T-helper 1 cell treated with Interleukin-12 subunit alpha and Interleukin-12 subunit beta and Interleukin-4 antibody, amounts not matched to agents 30 μg/mL and 1 μg/mL, for 36 hours (primary cell): ENCODE measurements around the gene NUCB2.
"Not testable (repeated sequence)": the region's sequence is repeated elsewhere in the genome, so short reads cannot be mapped to it uniquely, and the experiment has no call there.

Experiments
- H3K27ac Mint-ChIP-seq: one replicate; pipeline ENCODE4 v1.8.0; 2021; ENCODE audit warnings: mild to moderate bottlenecking, mixed read lengths
- H3K27me3 Mint-ChIP-seq: one replicate; pipeline ENCODE4 v1.8.0; 2021; ENCODE audit warnings: low read depth, mixed read lengths
- H3K36me3 Mint-ChIP-seq: one replicate; pipeline ENCODE4 v1.8.0; 2021; ENCODE audit warnings: low read depth, mixed read lengths
- H3K4me1 Mint-ChIP-seq: one replicate; pipeline ENCODE4 v1.8.0; 2021; ENCODE audit warnings: low read depth, mixed read lengths
- H3K4me3 Mint-ChIP-seq: one replicate; pipeline ENCODE4 v1.8.0; 2021; ENCODE audit warnings: mild to moderate bottlenecking, moderate library complexity, mixed read lengths
- H3K9me3 Mint-ChIP-seq: one replicate; pipeline ENCODE4 v1.8.0; 2021; ENCODE audit warnings: mixed read lengths

The NUCB2 gene

DNA sequence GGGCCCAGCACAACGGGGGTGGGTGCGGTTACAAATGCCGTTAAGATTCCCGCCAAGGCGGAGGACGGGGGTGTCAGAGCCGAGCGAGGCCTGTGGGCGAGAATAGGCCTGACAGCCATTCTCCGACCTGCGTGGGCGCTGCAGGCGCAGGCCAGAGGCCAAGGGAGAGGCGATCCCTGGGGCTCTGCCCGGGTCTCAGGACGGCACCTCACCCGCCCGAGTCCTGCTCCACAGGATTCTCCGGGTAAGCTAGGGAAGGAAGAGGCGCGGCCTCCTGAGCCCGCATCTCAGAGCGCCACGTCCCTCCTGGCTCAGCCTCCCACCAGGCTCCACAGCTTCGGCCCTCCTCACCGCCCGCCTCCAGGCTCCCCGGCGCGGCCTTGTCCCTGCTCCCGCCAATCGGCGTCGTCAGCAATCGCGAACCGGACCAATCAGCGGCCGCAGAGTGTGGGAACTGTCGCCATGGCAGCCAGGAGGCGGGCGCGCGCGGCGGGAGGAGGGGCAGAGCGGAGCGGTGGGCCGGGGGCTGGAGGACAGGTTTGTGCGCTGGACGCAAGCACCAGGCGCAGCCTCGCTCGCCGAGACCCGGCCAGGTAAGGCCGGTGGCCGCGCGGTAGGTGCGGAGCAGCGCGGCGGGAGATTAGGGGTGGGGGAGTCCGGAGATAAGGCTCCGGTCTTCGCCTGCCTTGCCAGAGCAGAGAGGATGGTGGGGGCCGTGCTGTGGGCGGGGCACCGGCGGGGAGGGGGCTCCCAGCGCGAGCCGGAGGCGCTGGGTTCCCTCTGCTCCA, at the start of gene NUCB2:
TSS of gene NUCB2 (plus strand) at position 504 of the 788 bp plus-strand sequence. CDS start 18,585 bp downstream, outside the sequence.
- Mint-ChIP-seq H3K9me3 (no peaks in the 10 kb centered on the region), H3K36me3 (peaks cover 10% of the 10 kb centered on the region), H3K27ac (peak within 1 kb of the TSS; percentile 88), H3K4me1 (peaks cover 34% of the 10 kb centered on the region), H3K27me3 (peaks cover 3% of the 10 kb centered on the region), H3K4me3 (peak within 1 kb of the TSS; percentile 91)

DNA sequence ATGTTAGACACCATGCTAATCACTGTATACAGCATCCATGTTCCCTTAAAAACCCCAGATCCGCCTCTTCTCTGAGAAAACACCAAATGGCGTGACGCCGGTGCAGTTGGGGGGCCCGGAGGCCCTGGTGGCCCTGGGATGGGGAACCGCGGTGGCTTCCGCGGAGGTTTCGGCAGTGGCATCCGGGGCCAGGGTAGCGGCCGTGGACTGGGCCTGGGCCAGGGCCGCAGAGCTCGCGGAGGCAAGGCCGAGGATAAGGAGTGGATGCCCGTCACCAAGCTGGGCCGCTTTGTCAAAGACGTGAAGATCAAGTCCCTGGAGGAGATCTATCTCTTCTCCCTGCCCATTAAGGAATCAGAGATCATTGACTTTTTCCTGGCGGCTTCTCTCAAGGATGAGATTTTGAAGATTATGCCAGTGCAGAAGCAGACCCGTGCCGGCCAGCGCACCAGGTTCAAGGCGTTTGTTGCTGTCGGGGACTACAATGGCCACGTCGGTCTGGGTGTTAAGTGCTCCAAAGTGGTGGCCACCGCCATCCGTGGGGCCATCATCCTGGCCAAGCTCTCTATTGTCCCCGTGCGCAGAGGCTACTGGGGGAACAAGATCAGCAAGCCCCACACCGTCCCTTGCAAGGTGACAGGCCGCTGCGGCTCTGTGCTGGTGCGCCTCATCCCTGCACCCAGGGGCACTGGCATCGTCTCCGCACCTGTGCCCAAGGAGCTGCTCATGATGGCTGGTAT, 48.2 kb upstream of the NUCB2 start:
- H3K36me3 Mint-ChIP-seq, H3K4me3 Mint-ChIP-seq, H3K27ac Mint-ChIP-seq, H3K9me3 Mint-ChIP-seq: not testable (repeated sequence)
- Mint-ChIP-seq H3K27me3 (peaks cover 34% of the 10 kb centered on the region), H3K4me1 (peaks cover 14% of the 10 kb centered on the region)

DNA sequence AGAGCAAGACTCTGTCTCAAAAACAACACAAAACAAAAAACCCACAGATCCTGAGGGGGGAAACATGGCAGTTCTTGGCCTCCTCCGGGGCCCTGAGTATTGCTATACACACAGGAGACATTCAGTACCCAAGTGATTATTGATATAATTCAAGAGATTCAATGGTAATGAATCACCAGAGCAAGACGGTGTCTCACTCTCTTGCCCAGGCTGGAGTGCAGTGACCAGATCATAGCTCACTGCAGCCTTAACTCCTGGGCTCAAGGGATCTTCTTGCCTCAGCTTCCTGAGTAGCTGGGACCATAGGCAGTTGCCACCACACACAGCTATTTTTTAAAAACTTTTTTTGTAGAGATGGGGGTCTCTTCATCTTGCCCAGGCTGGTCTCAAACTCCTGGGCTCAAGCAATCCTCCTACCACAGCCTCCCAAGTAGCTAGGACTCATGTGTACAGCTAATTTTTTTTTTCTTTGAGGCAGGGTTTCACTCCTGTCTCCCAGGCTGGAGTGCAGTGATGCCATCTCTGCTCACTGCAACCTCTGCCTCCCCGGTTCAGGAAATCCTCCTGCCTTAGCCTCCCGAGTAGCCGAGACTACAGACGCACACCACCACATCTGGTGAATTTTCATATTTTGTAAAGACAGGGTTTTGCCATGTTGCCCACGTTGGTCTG, 46.9 kb upstream of the NUCB2 start:
- H3K9me3 Mint-ChIP-seq = no peaks in the 10 kb centered on the region
- no peaks in the 10 kb centered on the region for H3K36me3 Mint-ChIP-seq
- peaks cover 34% of the 10 kb centered on the region for H3K27me3 Mint-ChIP-seq
- no peak overlapping the region for H3K27ac Mint-ChIP-seq
- peak overlapping the region; percentile 4 for H3K4me3 Mint-ChIP-seq
- peaks cover 14% of the 10 kb centered on the region for H3K4me1 Mint-ChIP-seq

DNA sequence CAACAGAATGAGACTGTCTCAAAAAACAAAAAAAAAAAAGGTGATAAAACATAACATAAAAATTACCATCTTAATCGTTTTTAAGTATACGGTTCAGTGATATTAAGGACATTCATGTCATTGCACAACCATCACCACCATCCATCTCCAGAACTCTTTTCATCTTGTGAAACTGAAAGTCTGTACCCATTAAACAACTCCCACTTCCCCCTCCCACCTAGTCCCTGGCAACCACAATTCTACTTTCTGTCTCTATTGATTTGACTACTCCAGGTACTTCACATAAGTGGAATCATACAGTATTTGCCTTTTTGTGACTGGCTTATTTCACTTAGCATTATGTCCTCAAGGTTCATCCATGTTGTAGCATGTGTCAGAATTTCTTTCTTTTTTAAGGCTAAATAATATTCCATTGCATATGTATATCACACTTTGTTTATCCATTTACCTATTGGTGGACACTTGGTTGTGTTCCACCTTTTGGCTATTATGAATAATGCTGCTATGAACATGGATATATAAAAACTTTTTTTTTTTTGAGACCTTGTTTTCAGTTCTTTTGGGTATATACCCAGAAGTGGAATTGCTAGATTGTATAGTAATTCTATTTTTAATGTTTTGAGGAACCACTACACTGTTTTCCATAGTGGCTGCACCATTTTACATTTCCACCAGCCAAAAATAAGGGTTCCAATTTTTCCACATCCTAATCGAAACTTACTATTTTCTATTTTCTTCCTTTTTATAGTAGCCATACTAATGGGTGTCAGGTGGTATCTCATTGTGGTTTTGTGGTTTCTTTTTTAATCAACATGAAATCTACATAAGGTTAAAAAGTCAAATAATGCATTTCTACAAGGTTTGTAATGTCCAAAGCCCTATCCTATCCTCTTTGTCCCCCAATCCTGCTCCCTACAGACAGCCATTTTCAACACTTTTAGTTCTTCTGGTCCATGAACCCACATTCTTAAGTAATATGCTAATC, 45.4 kb upstream of the NUCB2 start:
- peaks cover 36% of the 10 kb centered on the region for H3K27me3 Mint-ChIP-seq
- no peak overlapping the region for H3K4me3 Mint-ChIP-seq
- no peaks in the 10 kb centered on the region for H3K9me3 Mint-ChIP-seq
- H3K36me3 Mint-ChIP-seq = no peaks in the 10 kb centered on the region
- peaks cover 14% of the 10 kb centered on the region for H3K4me1 Mint-ChIP-seq
- H3K27ac Mint-ChIP-seq = no peak overlapping the region

DNA sequence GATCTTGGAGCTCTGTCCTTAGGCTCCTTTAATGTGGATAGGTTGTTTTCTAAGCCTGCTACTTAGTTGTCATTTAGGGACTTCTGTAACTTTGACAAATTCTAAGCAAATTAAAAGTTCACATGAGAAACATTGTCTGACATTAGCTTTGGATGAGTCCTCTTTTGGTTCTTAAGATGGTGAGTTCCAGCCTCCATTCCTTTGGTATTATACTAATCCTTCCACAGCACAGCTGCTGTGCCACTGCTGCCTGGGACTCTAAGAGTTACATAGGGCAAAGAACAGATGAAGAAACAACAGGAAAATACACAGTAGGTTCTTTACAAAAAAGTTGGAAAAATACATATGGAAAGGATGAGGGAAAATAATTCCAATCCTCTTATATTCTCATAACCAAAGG, 43.4 kb upstream of the NUCB2 start:
- Mint-ChIP-seq H3K4me1 (peaks cover 14% of the 10 kb centered on the region), H3K27ac (no peak overlapping the region), H3K9me3 (no peaks in the 10 kb centered on the region), H3K36me3 (no peaks in the 10 kb centered on the region), H3K4me3 (no peak overlapping the region), H3K27me3 (peaks cover 44% of the 10 kb centered on the region)

DNA sequence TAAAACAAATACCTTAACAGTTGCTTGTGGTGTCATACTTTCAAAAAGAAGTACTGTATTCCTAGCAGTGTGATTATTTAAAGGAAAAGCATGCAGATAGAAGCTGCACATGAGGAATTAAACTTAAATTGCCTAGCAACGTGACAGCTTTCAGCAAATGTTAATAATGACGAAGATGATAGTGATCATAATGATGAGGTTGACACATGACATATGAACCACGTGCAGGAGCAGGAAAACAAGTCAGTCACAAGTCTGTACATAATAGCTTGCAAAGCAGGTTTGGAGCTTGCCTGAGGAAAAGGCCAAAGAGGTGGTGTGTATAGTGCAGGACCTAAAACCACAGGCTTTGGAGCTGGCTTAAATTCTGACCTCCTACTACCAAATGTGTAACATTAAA, 38.2 kb upstream of the NUCB2 start:
- no peaks in the 10 kb centered on the region for H3K36me3 Mint-ChIP-seq
- H3K27me3 Mint-ChIP-seq = peaks cover 74% of the 10 kb centered on the region

DNA sequence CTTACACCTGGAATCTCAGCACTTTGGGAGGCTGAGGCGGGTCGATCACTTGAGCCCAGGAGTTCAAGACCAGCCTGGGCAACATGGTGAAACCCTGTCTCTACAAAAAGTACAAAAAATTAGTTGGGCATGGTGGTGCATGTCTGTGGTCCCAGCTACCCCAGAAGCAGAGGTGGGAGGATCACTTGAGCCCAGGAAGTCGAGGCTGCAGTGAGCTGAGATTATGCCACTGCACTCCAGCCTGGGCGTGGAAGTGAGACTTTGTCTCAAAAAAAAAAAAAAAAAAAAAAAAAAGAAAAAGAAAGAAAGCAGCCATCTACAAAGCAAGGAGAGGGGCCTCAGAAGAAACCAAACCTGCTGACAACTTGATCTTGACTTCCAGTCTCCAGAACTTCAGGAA, 36.6 kb upstream of the NUCB2 start:
- H3K9me3 Mint-ChIP-seq = not testable (repeated sequence)

More for the DNA sequence above, 38.2 kb upstream of the NUCB2 start:
- Mint-ChIP-seq H3K4me3 (no peak overlapping the region), H3K27ac (no peak overlapping the region), H3K4me1 (no peaks in the 10 kb centered on the region), H3K9me3 (no peaks in the 10 kb centered on the region)

DNA sequence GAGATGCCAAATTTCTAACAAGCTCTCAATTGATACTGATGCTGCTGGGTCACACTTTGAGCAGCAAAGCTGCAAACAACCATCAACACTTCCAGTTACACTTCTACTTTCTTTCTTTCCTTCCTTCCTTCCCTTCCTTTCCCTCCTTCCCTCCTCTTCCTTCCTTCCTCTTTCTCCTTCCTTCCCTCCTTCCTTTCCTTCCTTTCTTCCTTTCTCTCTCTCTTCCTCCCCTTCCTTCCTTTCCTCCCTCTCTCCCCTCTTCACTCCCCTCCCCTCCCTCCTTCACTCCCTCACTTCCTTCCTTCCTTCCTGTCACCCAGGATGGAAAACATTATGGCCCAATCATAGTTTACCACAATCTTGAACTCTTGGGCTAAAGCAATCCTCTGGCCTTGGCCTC, 35.8 kb upstream of the NUCB2 start:
- H3K4me1 Mint-ChIP-seq = peaks cover 3% of the 10 kb centered on the region
- H3K27me3 Mint-ChIP-seq = peaks cover 81% of the 10 kb centered on the region
- no peaks in the 10 kb centered on the region for H3K36me3 Mint-ChIP-seq
- H3K4me3 Mint-ChIP-seq = no peak overlapping the region
- no peak overlapping the region for H3K27ac Mint-ChIP-seq
- no peaks in the 10 kb centered on the region for H3K9me3 Mint-ChIP-seq

More for the DNA sequence above, 36.6 kb upstream of the NUCB2 start:
- not testable (repeated sequence) for H3K4me3 Mint-ChIP-seq, H3K27ac Mint-ChIP-seq, H3K36me3 Mint-ChIP-seq, H3K4me1 Mint-ChIP-seq
- peaks cover 80% of the 10 kb centered on the region for H3K27me3 Mint-ChIP-seq

DNA sequence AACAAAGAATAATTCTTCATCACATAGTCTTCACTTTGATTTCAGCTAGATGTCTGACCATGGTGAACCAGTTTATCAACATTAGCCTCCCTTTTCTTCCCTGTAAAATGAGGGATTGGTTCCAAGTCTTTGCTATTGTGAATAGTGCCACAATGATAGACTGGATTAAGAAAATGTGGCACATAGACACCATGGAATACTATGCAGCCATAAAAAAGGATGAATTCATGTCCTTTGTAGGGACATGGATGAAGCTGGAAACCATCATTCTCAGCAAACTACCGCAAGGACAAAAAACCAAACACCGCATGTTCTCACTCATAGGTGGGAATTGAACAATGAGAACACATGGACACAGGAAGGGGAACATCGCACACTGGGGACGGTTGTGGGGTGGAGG, 33.6 kb upstream of the NUCB2 start:
- H3K4me3 Mint-ChIP-seq, H3K4me1 Mint-ChIP-seq, H3K9me3 Mint-ChIP-seq, H3K27ac Mint-ChIP-seq, H3K36me3 Mint-ChIP-seq: not testable (repeated sequence)
- H3K27me3 Mint-ChIP-seq = peaks cover 73% of the 10 kb centered on the region

DNA sequence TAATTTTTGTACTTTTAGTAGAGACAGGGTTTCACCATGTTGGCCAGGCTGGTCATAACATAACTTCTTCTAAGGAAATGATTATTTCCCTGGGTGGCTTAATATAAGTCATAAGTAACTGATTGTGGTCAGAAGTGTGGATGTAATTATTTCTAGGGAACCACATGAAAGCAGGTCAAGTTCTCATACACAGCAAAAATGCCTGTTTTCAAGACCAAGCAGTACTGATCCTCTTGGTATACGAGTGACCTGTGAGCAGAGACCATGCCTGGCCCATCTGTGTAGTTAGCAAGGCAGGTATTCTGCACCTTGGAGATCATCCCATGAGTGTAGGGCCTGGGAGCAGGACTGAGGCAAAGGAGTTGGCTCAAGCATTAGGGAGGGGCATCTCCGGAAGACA, 32.5 kb upstream of the NUCB2 start:
- H3K4me3 Mint-ChIP-seq = no peak overlapping the region
- no peaks in the 10 kb centered on the region for H3K9me3 Mint-ChIP-seq
- peaks cover 3% of the 10 kb centered on the region for H3K4me1 Mint-ChIP-seq
- no peak overlapping the region for H3K27ac Mint-ChIP-seq
- H3K36me3 Mint-ChIP-seq = no peaks in the 10 kb centered on the region
- H3K27me3 Mint-ChIP-seq = peaks cover 66% of the 10 kb centered on the region

DNA sequence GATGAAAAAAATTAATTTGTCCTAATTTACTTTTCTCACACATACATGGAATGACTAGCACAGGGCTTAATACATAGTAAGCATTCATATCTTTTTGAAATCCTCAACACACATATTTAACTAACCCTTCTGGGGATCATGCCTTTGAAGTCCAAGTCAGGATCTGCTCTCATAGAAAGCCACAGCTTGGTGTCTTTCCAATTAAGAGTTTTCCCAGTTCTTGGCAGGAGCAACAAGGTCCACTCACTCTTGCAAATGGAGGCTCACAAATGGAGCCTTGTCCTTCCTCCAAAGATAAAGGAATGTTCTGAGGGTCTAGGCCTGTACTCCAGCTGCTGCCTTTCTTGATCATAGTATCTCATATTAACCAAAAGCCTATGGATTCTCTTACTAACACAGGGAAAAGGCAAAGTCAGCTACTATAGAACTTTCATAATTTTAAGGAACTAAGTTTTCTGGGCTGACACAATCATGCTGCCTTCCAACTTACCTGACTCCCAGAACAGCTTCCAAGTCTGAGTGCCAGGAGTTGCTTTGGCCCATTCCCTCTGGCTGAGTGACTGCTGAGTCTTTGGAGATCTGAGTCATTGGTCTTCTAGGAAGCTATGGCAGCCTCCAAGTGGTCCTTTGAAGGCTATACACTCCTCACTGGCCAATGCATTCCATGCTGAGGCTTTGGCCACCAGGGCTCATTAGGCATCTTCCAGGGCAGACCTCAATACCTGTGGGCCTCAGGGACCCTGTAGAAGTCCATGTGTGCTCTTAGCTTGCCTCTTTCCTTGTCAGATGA, 25.8 kb upstream of the NUCB2 start:
- Mint-ChIP-seq H3K4me1 (no peaks in the 10 kb centered on the region), H3K27ac (no peak overlapping the region), H3K4me3 (no peak overlapping the region), H3K9me3 (no peaks in the 10 kb centered on the region), H3K36me3 (no peaks in the 10 kb centered on the region), H3K27me3 (peaks cover 36% of the 10 kb centered on the region)

DNA sequence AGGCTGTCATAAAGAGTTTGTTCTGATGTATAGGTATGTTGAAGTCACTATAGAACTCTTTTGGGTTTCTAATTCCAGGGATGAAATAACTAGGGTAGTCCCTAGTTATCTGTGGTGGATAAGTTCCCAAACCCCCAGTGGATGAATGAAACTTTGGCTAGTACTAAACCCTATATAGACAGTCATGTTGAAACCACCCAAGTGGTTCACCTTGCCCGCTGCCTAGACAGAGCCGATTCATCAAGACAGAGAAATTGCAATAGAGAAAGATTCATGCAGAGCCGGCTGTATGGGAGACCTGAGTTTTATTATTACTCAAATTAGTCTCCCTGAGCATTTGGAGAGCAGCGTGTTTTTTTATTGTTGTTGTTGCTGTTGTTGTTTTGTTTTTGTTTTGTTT, 23.8 kb upstream of the NUCB2 start:
- Mint-ChIP-seq H3K27ac (no peak overlapping the region), H3K27me3 (peaks cover 34% of the 10 kb centered on the region), H3K4me1 (peaks cover 4% of the 10 kb centered on the region), H3K4me3 (no peak overlapping the region), H3K9me3 (no peaks in the 10 kb centered on the region), H3K36me3 (no peaks in the 10 kb centered on the region)

DNA sequence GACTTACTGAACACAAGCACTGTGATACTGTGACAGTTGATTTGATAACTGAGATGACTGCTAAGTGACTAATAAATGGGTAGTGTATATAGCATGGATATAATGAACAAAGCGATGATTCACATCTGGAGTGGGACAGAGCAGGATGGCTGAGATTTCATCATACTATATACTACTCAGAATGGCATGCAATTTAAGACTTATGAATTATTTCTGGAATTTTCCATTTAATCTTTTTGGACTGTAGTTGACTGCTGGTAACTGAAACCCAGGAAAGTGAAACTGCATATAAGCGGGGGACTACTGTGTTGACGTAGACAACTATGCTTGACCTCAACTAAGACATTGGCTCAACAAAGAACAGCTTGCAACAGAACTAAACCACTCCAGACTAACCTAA, 20.0 kb upstream of the NUCB2 start:
- Mint-ChIP-seq H3K9me3 (no peaks in the 10 kb centered on the region), H3K27me3 (peaks cover 20% of the 10 kb centered on the region), H3K4me3 (no peak overlapping the region), H3K36me3 (no peaks in the 10 kb centered on the region), H3K27ac (no peak overlapping the region), H3K4me1 (peaks cover 7% of the 10 kb centered on the region)
